AG09319 (cell line): ENCODE results near the gene TBC1D16.
"Not testable (repeated sequence)": the region's sequence is repeated elsewhere in the genome, so short reads cannot be mapped to it uniquely, and the experiment has no call there.

Experiments
- DNase-seq: peaks from one replicate; pipeline ENCODE4 v3.0.0-alpha.2; 2010; ENCODE audit warnings: low read depth; ENCODE audit errors: extremely low read depth
- CTCF ChIP-seq: IDR thresholded peaks from 2 replicates; pipeline ENCODE4 v1.5.1; 2011; ENCODE audit warnings: low read depth, mild to moderate bottlenecking, inconsistent platforms, low read length, moderate library complexity

The TBC1D16 gene

GRCh38 chr17:80050706-80051105 lies 15.0 kb upstream of the TBC1D16 start:
- no peak for TF ChIP-seq CTCF
- no peak for DNase-seq

- DNase-seq: no peak
- no peak for TF ChIP-seq CTCF
Measured at GRCh38 chr17:80049986-80050385, 14.3 kb upstream of the TBC1D16 start.

- DNase-seq: no peak
- TF ChIP-seq CTCF: no peak
Measured at GRCh38 chr17:80047176-80047575, 11.5 kb upstream of the TBC1D16 start.

- DNase-seq: not testable (repeated sequence)
Measured at GRCh38 chr17:80046709-80047108, 11.0 kb upstream of the TBC1D16 start.

GRCh38 chr17:80045703-80046102 lies 10.0 kb upstream of the TBC1D16 start:
- DNase-seq: no peak
- TF ChIP-seq CTCF: no peak

- TF ChIP-seq CTCF: no peak
- DNase-seq: no peak
Measured at GRCh38 chr17:80043963-80044362, 8.3 kb upstream of the TBC1D16 start.

- no peak for DNase-seq
- TF ChIP-seq CTCF: no peak
Measured at GRCh38 chr17:80036715-80037477, 1.2 kb upstream of the TBC1D16 start.
